MCF 10A (cell line): ENCODE measurements around the gene GNAI2. TPM values are rescaled to one million over a fixed set of nuclear protein-coding genes. Genes with fewer than 3 reads are reported as not detected.

Experiments
- BruUV-seq: library from RNA; stranded (reverse); fragments of 400-500 nt; replicated peaks from 2 replicates; lab custom pipeline; 2021; lab: Mats Ljungman, UMichigan
- CTCF ChIA-PET: fragments of 300-600 bp; sonication (Branson Sonifier 250); formaldehyde crosslinking; extraction: SDS; loops from one replicate; lab custom pipeline; 2021; ENCODE audit warnings: antibody characterized with exemption, inconsistent platforms; lab: Yijun Ruan, JAX
- POLR2A ChIA-PET: fragments of 300-600, 350-650 bp; sonication (Branson Sonifier 250); formaldehyde crosslinking; extraction: SDS; loops from one replicate; lab custom pipeline; 2020; ENCODE audit warnings: antibody characterized with exemption, inconsistent platforms; lab: Yijun Ruan, JAX
- DNase-seq: peaks from one replicate; pipeline ENCODE4 v3.0.0-alpha.2; 2018; ENCODE audit not compliant: unreplicated experiment
- H3K27ac Mint-ChIP-seq: one replicate; pipeline ENCODE4 v1.8.0; 2022; ENCODE audit warnings: mild to moderate bottlenecking, low read depth, mixed read lengths; ENCODE audit not compliant: unreplicated experiment
- H3K27me3 Mint-ChIP-seq: one replicate; pipeline ENCODE4 v1.8.0; 2022; ENCODE audit warnings: mixed read lengths; ENCODE audit not compliant: insufficient read depth, unreplicated experiment
- H3K36me3 Mint-ChIP-seq: one replicate; pipeline ENCODE4 v1.8.0; 2022; ENCODE audit warnings: mild to moderate bottlenecking, moderate library complexity, mixed read lengths; ENCODE audit not compliant: insufficient read depth, unreplicated experiment
- H3K4me1 Mint-ChIP-seq: one replicate; pipeline ENCODE4 v1.8.0; 2022; ENCODE audit warnings: mixed read lengths; ENCODE audit not compliant: insufficient read depth, unreplicated experiment
- H3K4me3 Mint-ChIP-seq: one replicate; pipeline ENCODE4 v1.8.0; 2022; ENCODE audit warnings: mild to moderate bottlenecking, moderate library complexity, mixed read lengths; ENCODE audit not compliant: unreplicated experiment
- H3K9me3 Mint-ChIP-seq: one replicate; pipeline ENCODE4 v1.8.0; 2022; ENCODE audit warnings: mixed read lengths; ENCODE audit not compliant: unreplicated experiment
- CTCF ChIP-seq: fragments of 200-600 bp; IDR thresholded peaks from one replicate; pipeline ENCODE4 v1.8.0; 2022; ENCODE audit warnings: antibody characterized with exemption, mild to moderate bottlenecking; ENCODE audit not compliant: unreplicated experiment
- intact Hi-C: fragments of 100-400 bp; cut with micrococcal nuclease; formaldehyde crosslinking; loops from 2 replicates; pipeline ENCODE4 v1.14.1; 2022
- total RNA-seq: library from RNA; stranded (reverse); gene quantifications from 2 replicates; pipeline ENCODE4 v1.2.3, GENCODE V29; 2022

Gene GNAI2
- total RNA-seq, 1 experiment from 2014 or later, result 123 TPM

GRCh38 chr3:50232303-50232702 is 3.7 kb upstream of the GNAI2 start:
- intact Hi-C loops, result no loop called here
- no peak overlapping the region for H3K27ac Mint-ChIP-seq
- H3K9me3 Mint-ChIP-seq, result no peaks in the 10 kb centered on the region
- ChIA-PET CTCF (interaction anchor here (0.7 to 2.1 kb wide), 2 partner anchors 14 to 82 kb away, joined by 3 to 16 read pairs; no protein-coding TSS in a partner anchor), POLR2A (no interaction called here)
- no peak overlapping the region for H3K4me3 Mint-ChIP-seq
- H3K27me3 Mint-ChIP-seq, result no peaks in the 10 kb centered on the region
- BruUV-seq, result no TSS peak
- DNase-seq, result no peak
- H3K4me1 Mint-ChIP-seq, result peaks cover 31% of the 10 kb centered on the region
- H3K36me3 Mint-ChIP-seq, result peaks cover 6% of the 10 kb centered on the region
- TF ChIP-seq CTCF, result no peak

GRCh38 chr3:50233176-50233575 is 2.8 kb upstream of the GNAI2 start:
- POLR2A ChIA-PET, result interaction anchor here (1.4 to 1.8 kb wide), 2 partner anchors 13 to 59 kb away, joined by 4 to 5 read pairs; partner anchors contain the start of gene IFRD2
- intact Hi-C loops, result no loop called here
- Mint-ChIP-seq H3K4me1 (peaks cover 32% of the 10 kb centered on the region), H3K27me3 (no peaks in the 10 kb centered on the region), H3K27ac (peak overlapping the region; percentile 20), H3K4me3 (peak overlapping the region; percentile 21), H3K9me3 (no peaks in the 10 kb centered on the region), H3K36me3 (peaks cover 6% of the 10 kb centered on the region)
- no TSS peak for BruUV-seq
- no peak for TF ChIP-seq CTCF
- no peak for DNase-seq
- CTCF ChIA-PET, result interaction anchor here (0.7 to 2.1 kb wide), 4 partner anchors 11 to 66 kb away, joined by 3 to 16 read pairs (median 4); partner anchors contain the start of genes HYAL3 and NAA80

- TF ChIP-seq CTCF, result no peak
- Mint-ChIP-seq H3K9me3 (no peaks in the 10 kb centered on the region), H3K4me3 (peak overlapping the region; percentile 98), H3K27me3 (no peaks in the 10 kb centered on the region), H3K36me3 (peaks cover 14% of the 10 kb centered on the region), H3K4me1 (peaks cover 48% of the 10 kb centered on the region), H3K27ac (peak overlapping the region; percentile 83)
- BruUV-seq, result TSS peak; percentile 48
- ChIA-PET POLR2A (interaction anchor here (0.6 to 4.8 kb wide), 14 partner anchors 10 to 116 kb away, joined by 3 to 102 read pairs (median 4); partner anchors contain the start of genes HYAL3, IFRD2, NAA80 and TUSC2), CTCF (interaction anchor here (1.0 to 4.3 kb wide), 3 partner anchors 9 to 12 kb away, joined by 6 to 36 read pairs (median 30); no protein-coding TSS in a partner anchor)
- DNase-seq, result no peak
- intact Hi-C loops, result loop anchor here (1.0 kb wide), 1 partner anchor 10 kb away; no protein-coding TSS in a partner anchor
These were observed 604 bp downstream of the GNAI2 start for GRCh38 chr3:50236484-50237132.

- ChIA-PET CTCF (interaction anchor here (0.6 to 4.3 kb wide), 4 partner anchors 10 to 87 kb away, joined by 3 to 36 read pairs (median 16); no protein-coding TSS in a partner anchor), POLR2A (interaction anchor here (0.6 to 4.8 kb wide), 9 partner anchors 10 to 99 kb away, joined by 3 to 102 read pairs (median 5); partner anchors contain the start of genes IFRD2 and TUSC2)
- intact Hi-C loops, result no loop called here
- Mint-ChIP-seq H3K4me1 (peaks cover 48% of the 10 kb centered on the region), H3K36me3 (peaks cover 14% of the 10 kb centered on the region), H3K27me3 (no peaks in the 10 kb centered on the region), H3K27ac (peak overlapping the region; percentile 83), H3K9me3 (no peaks in the 10 kb centered on the region), H3K4me3 (peak overlapping the region; percentile 98)
- no peak for TF ChIP-seq CTCF
- no TSS peak for BruUV-seq
- DNase-seq, result peak; percentile 46
These were observed 1.2 kb downstream of the GNAI2 start for GRCh38 chr3:50237133-50237651.
